HG03103 (cell line): Measurements from ENCODE around the gene ZNF84.

ENCODE experiments used
- ATAC-seq: cut with Tn5 transposase; IDR thresholded peaks from one replicate; pipeline ENCODE4 v1.9.1; 2021; ENCODE audit warnings: low read depth; ENCODE audit not compliant: unreplicated experiment

Gene ZNF84

DNA sequence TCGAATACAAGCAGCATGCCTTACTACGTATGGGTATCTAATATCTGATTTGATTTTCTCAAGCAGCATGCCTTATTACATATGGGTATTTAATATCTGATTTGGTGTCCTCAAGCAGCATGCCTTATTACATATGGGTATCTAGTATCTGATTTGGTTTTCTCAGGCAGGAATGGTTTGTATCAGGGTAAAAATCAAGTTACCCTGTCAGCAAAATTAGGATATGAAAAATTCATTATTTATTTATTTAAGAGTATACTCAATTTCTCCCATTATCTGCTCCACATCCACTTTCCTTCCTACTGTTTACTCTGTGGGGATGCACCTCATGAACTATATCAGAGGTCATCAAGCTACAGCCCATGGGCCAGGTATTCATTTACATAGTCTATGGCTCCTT is 70.8 kb downstream of the ZNF84 start:
- no peak for ATAC-seq
